Activated CD4-positive, CD25-positive, alpha-beta regulatory T cell treated with anti-CD3 and anti-CD28 coated beads, Interleukin-2, amount 50 U/mL, for 72 hours (primary cell): ENCODE data around the gene SAPCD2.
"Not testable (repeated sequence)": the region's sequence is repeated elsewhere in the genome, so short reads cannot be mapped to it uniquely, and the experiment has no call there.

Source experiments
- DNase-seq: peaks from one replicate; pipeline ENCODE4 v3.0.0; 2021

SAPCD2 gene

DNA sequence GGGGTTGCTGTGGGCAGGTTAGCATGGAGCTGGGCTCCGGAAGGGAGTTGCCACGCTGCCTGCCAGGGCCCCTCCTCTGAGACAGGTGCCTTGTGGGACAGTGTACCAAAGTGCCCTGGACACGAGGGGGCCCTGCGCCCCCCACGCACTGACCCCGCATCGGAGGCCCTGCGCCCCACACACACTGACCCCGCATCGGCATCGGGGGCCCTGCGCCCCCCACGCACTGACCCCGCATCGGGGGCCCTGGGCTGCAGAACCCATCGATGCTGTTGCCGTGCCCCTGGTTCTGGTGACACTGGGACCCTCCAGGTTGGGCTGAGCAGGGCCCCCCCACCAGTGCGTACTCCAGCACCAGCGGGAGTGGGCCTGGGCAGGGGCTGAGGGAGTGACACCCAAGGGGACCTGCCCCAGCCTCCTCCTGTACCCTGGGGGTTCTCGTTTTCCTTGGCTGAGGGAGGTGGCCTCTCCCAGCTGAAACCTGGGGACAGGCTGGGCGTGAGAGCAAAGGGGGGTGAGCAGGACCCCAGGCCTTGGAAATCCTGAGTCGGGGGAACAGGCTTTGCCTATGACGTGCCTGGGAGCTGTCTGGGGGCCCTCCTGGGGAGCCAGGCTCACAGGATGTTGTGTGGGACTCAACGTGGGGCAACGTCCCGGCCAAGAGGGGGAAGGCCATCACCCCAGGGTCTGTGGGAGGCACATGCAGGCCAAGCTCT, 6.9 kb downstream of the SAPCD2 start:
- no peak for DNase-seq

- DNase-seq = not testable (repeated sequence)
Observed at GRCh38 chr9:137062798-137063197, 7.6 kb downstream of the SAPCD2 start.

DNA sequence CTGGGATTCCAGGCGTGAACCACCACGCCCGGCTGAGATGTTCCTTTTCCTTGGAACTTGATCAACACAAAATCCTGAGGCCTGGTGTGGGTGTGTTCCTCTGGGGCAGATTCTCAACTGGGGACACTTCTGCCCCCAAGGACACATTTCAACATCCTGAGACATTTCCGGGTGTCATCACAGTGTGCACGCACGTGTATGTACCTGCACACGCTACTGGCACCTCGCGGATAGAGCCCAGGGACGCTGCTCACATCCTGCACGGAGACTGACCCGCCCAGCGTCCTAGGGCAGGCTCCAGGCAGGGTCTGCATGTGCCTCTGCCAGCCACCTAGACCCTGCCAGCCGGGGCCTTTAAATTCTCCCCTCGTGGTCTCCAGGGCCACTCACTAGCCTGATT, 8.0 kb downstream of the SAPCD2 start:
- DNase-seq = no peak

DNA sequence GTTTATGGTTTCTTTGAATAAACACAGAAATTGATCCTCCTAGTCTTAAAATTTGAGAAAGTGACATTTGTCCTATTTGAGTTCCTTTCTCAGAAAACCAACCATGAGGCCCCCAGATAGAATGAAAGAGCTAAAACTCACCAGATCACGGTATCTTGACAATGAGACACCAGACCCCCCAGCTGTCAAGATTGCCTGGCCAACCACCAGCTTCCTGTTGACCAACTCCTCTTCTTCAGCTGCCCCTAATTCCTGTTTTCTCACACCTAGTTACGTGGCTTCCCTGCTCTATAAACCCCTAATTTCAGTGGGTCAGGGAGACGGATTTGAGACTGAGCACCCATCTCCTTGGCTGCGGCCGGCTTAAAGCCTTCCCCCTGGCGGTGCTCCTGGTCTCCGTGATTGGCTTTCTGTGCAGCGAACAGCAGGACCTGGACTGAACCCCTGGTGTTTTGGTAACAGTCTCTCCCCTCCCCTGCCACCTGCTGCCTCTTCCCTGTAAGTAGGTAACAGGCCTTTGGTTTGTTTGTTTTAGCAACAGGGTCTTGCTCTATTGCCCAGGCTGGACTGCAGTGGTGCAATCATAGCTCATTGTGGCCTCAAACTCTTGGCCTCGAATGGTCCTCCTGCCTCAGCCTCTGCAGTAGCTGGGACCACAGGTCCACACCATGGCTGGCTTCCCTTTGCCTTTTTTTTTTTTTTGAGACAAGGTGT, 11.7 kb downstream of the SAPCD2 start:
- no peak for DNase-seq

DNA sequence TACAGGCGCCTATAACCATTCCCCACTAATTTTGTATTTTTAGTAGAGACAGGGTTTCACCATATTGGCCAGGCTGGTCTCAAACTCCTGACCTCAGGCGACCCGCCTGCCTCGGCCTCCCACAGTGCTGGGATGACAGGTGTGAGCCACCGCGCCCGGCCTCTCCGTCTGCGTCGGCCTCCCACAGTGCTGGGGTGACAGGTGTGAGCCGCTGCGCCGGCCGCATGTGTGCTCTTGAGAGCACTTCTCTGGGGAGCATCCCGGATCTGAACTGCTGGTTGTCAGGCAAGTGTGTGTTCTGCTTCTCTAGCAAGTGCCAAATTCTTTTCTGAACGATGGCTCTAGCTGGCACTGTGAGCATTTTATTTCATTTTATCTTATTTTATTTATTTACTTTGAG, 12.8 kb downstream of the SAPCD2 start:
- DNase-seq = no peak

DNA sequence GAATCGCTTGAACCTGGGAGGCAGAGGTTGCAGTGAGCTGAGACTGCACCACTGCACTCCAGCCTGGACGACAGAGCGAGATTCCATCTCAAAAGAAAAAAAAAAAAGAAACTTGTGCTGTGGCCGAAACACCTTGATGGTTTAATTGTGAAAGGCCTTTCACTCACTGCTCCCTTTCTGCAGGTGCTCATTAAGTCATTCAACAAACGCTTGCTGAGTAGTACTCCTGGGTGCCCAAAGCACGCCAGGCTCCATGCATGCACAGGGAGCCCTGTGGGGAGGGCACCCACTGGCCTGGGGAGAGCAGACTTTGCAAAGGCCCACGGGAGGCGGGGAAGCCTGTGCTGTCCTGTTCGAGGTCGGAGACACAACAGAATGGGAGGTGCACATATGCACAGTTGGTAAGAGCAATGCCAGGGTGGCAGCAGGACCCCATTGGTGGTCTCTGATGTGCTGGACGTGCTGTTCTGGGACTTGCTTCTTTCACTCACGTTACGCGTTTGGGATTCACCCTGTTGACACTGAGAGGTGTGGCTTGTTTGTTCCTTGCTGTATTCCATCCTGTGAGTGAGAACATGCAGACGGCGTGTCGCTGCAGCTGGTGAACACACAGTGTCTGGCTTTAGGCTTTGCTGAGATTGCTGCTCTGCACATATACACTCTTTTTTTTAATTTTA, 13.5 kb downstream of the SAPCD2 start:
- DNase-seq = no peak

GRCh38 chr9:137055385-137056364, 14.7 kb downstream of the SAPCD2 start:
- no peak for DNase-seq

DNA sequence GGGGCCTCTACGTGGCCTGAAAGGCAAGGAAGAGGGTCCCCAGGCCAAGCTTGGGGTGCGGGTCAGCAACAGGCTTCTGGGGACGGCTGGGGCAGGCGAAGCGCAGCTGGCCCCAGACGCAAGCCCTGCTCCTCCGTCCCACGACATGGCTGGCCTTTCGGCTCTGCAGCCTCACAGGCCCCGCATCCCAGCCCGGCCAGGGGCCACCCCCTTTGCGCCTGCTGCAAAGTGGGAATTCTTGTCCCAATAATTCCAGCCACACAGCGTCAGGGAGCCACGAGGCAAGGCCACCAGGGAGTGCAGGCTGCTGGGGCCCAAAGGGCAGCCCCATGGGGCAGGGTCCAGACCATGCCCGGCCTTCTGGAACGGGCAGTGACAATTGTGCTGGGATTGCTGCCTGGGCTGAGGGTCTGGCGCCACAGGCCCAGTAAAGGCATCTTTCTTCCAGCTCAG, 15.4 kb downstream of the SAPCD2 start:
- no peak for DNase-seq

DNA sequence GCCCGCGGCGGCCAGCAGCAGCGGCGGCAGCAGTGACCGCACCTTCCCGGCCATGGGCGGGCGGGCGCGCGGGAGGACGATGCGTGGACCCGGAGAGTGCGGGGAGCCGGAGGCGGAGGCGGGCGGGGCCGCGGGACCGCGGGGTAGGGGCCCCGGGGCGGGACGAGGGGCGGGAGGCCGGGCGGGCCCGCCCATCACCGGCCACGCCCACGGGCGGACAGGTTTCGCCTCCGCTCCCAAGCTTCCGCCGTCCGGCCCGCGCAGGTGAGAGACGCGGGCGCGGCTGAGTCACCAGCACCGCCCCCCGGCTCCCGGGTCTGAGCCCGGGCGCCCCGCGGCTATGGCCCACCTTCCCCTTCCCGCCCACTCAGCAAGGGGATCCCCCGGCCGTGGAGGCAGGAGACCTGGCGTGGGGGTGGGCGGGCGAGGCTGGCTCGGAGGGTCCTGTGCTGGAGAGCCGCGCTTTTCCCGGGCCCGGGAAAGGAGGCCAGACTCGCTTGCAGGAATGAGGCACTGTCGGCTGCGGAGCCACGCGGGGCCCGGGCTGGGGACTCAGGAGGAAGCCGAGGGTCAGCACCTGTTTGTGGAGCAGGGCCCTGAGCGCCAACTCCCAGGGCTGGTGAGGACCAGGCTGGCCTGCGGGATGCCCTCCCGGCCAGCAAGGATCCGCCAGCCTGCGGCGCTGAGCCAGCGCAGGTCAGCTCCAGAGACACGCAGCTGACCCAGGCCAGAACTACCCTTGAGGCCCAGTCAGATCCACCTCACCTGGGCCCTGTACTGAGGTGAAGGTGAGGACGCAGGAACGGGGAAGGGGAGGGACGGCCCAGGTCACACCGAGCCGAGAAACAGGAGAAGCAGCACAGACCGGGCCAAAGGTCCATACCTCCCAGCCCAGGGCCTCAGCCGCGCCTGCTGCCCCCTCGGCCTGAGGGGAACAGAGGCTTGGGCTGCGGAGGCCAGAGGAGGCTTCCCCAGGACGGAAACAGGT, 16.1 kb downstream of the SAPCD2 start, which contains the start of gene ENTPD2:
TSS of gene ENTPD2 (minus strand) at position 118 of the 988 bp plus-strand sequence. CDS start at position 54, 64 bp downstream.
- no peak for DNase-seq

DNA sequence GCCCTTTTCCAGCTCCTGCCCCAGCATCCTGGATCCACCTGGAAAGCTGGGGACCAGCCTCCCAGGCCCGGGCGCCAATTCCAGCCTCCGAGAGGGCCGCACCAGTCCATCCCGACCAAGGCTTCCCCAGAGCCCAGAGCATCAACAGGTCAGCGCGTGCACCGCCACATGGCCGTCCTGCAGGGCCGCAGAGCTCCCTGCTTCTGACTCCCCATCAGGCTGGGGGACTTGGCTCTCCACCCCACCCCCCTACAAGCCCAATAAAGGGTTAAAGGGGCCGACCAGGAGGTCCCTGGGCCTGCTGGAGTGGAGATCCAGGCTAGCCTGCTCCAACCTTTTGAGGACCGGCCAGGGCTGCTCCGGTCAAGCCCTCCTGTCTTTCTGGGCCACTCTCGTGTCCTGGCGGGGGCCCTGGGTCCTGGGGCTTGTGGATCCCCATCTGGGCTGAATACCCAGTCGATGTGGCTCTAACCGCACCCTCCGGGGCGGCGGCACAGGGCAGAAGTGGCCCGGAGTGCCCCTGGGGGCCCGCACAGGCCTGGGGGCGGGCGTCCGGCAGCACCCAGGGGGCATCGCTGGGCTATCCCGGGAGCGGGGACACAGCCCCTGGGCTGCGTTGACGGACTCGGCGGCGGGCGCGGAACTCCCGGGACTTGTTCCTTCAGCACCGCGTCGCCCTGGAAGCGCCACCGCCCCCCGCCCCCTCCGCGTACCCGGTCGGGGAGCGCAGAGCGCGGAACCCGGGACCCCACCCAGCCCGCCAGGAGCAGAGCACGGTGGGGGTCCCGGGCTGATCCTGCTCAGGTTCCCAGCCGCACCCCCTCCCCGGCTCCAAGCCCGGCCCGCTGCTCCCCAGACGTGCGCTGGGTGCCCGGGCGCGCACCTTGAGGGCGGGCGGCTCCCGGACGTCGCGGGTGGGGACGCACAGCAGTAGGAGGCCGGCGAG, 17.1 kb downstream of the SAPCD2 start:
- no peak for DNase-seq

DNA sequence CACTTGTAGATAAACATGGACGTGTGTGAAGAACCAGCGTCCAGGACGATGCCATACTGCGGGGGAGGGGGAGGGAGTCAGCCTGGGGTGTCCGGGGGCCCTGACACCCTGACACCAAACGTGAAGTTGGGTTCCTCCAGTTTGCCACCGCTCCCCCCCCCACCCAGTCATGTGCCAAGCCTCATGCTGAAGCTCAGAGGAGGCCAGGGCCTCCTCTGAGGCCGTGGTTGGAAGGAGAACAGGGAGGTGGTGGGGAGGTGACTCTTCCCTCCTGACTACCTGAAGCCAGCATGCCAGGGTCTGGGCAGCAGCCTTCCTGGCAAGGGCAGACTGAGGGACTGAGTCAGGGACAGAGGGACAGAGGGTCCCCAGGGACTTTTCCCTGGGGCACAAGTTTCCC, 18.1 kb downstream of the SAPCD2 start:
- DNase-seq = no peak

DNA sequence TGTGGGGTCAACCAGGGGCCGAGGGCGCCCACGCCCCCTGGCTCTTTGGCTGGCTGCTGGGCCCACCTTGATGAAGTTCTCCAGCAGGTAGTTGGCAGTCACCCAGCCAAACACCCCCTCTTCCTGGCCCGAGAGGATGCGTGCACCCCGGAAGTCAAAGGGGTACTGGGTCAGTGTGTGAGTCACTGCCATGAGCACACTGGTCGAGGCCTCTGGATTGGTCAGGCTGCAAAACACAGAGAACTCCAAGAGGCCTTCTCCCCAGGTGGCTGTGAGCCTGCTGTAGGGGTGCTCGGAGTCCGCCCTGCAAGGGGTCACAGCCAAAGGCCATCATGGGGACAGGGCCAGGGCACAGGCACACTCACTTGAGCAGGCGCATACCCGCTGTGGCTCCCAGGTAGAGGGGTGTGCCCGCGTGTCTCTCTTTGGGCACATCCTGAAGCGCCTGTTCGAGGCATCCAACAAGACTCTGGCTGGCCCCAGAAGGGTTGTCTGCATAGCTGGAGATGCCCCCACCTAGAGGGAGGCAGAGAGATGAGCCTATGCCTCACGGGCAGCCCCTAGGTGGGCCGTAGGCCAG, 19.1 kb downstream of the SAPCD2 start:
- DNase-seq = no peak

DNA sequence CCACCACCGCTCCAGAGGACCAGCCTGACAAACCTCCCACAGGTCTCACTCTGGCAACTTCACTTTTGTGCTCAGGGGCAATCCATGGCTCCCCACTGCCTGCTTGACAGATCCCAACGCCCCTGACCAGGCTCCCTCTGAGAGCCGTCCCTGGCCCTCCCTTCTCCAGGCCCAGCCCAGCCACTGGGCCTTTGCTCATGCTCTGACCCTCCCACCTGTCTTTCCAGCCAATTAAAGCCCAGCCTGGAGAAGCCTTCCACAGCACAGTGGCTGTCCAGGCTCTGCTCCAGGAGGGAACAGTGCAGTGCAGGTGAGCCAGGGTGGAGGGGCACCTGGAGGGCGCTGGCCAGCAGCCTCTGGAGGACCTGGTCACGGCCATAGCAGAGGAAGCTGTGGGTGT, 19.8 kb downstream of the SAPCD2 start:
- no peak for DNase-seq

GRCh38 chr9:137049544-137050449, 20.6 kb downstream of the SAPCD2 start:
- peak; percentile 67 for DNase-seq

DNA sequence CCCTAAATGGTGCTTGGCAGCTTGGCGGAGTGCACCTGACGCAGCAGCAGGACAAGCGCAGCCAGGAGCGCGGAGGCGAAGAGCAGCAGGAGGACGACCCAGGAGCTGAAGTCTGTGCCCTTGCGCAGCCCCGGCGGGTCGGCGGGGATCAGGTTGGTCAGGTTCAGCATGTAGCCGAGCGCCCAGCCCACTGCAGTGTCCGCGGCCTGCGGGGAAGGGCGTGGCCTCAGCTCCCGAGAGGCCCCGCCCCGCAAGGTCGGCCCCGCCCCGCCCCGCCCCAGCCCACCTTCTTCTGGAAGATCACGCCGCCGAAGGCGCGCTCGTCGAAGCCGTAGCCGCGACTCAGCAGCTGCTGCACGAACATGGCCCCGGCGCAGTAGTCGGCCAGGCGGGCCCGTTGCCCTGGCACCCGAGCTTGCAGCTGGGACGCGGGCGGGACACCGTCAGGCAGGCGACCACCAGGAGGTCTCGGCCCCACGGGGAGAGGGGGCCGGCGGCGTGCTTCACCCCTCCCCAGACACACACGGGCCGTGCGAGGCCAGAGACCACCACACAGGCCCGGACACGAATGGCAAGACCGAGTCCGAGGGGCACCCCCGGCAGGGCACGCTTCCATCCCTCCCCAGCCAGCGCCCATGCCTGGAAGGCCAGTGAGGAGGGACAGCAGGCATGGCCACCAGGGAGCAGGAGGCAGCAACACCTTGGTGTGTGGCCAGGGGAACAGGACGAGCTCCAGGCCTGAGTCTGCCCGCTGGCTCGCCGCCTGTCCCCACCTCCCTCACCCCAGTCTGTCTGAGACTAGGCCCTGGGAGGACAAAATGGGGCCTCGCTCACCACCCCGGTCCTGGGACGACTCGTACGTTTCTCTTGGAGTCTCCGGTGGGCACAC, 21.5 kb downstream of the SAPCD2 start:
- no peak for DNase-seq

GRCh38 chr9:137046088-137046787, 24.1 kb downstream of the SAPCD2 start, which contains the start of gene NPDC1:
TSS of gene NPDC1 (minus strand) at chr9:137046177. CDS start at chr9:137045989, 188 bp downstream.
- peak; percentile 82 for DNase-seq
